Kasumi-1 (cell line): ENCODE measurements around the gene ADAMTSL2.
A peak's percentile ranks its signal among the peaks of the same experiment; 100 is the strongest.
"Not testable (repeated sequence)": the region's sequence is repeated elsewhere in the genome, so short reads cannot be mapped to it uniquely, and the experiment has no call there.

Experiments used
- DNase-seq, 2 experiments: peaks; one replicate each; lab custom pipeline; 2025; lab: John Stamatoyannopoulos, UW

ADAMTSL2 gene

GRCh38 chr9:133558191-133559126 lies 24.0 kb downstream of the ADAMTSL2 start:
- DNase-seq: peak; percentile 86 to 89

GRCh38 chr9:133560311-133560710 lies 25.8 kb downstream of the ADAMTSL2 start:
- no peak for DNase-seq

GRCh38 chr9:133560944-133561343 lies 26.4 kb downstream of the ADAMTSL2 start:
- DNase-seq: no peak

GRCh38 chr9:133561976-133562554 lies 27.6 kb downstream of the ADAMTSL2 start:
- no peak for DNase-seq

- DNase-seq: no peak
These were observed 28.2 kb downstream of the ADAMTSL2 start for GRCh38 chr9:133562611-133563290.

GRCh38 chr9:133563291-133563796 lies 28.8 kb downstream of the ADAMTSL2 start:
- no peak for DNase-seq

GRCh38 chr9:133563814-133564213 lies 29.3 kb downstream of the ADAMTSL2 start:
- not testable (repeated sequence) for DNase-seq

GRCh38 chr9:133564451-133565116 lies 30.1 kb downstream of the ADAMTSL2 start:
- DNase-seq: no peak

- no peak for DNase-seq
These were observed 31.9 kb downstream of the ADAMTSL2 start for GRCh38 chr9:133566382-133566781.

- no peak for DNase-seq
These were observed 32.3 kb downstream of the ADAMTSL2 start for GRCh38 chr9:133566817-133567216.

GRCh38 chr9:133568186-133568585 lies 33.7 kb downstream of the ADAMTSL2 start:
- DNase-seq: no peak

GRCh38 chr9:133569121-133569785 lies 34.7 kb downstream of the ADAMTSL2 start:
- no peak for DNase-seq

- DNase-seq: no peak
These were observed 35.6 kb downstream of the ADAMTSL2 start for GRCh38 chr9:133569891-133570690.

- no peak for DNase-seq
These were observed 36.2 kb downstream of the ADAMTSL2 start for GRCh38 chr9:133570691-133571080.

- DNase-seq: no peak
These were observed 36.9 kb downstream of the ADAMTSL2 start for GRCh38 chr9:133571391-133571890.

GRCh38 chr9:133571896-133572595 lies 37.5 kb downstream of the ADAMTSL2 start:
- DNase-seq: no peak

- DNase-seq: no peak
These were observed 38.4 kb downstream of the ADAMTSL2 start for GRCh38 chr9:133572821-133573361.

- no peak for DNase-seq
These were observed 39.4 kb downstream of the ADAMTSL2 start for GRCh38 chr9:133573791-133574515.

GRCh38 chr9:133574771-133575170 lies 40.3 kb downstream of the ADAMTSL2 start:
- no peak for DNase-seq
